ENCODE measurements around the gene RGS17.

- no peak for TF ChIP-seq CTCF (IDR thresholded peaks at IDR 0.05)
- TF ChIP-seq POLR2A (IDR thresholded peaks at IDR 0.05), result no peak
Measured at GRCh38 chr6:153121311-153121710, 9.8 kb downstream of the RGS17 start.

Measured in thyroid gland (tissue), 4 donors.